GM19023 (cell line): ENCODE results near the gene ANKRD33.

ENCODE experiments used
- ATAC-seq: cut with Tn5 transposase; IDR thresholded peaks from one replicate; pipeline ENCODE4 v1.9.1; 2021; ENCODE audit warnings: mild to moderate bottlenecking, moderate library complexity; ENCODE audit not compliant: unreplicated experiment

Gene ANKRD33

GRCh38 chr12:51900323-51900889 is 12.5 kb downstream of the ANKRD33 start:
- no peak for ATAC-seq

GRCh38 chr12:51901121-51901817 is 13.4 kb downstream of the ANKRD33 start:
- no peak for ATAC-seq

- ATAC-seq, result no peak
Observed at GRCh38 chr12:51901881-51902280, 14.0 kb downstream of the ANKRD33 start.

GRCh38 chr12:51904951-51905470 is 17.1 kb downstream of the ANKRD33 start:
- ATAC-seq, result no peak

GRCh38 chr12:51905471-51906429 is 17.8 kb downstream of the ANKRD33 start:
- ATAC-seq, result no peak

- no peak for ATAC-seq
Observed at GRCh38 chr12:51906430-51907082, 18.7 kb downstream of the ANKRD33 start.

GRCh38 chr12:51907083-51907855 is 19.4 kb downstream of the ANKRD33 start, which contains the start of gene ACVRL1:
ACVRL1 (plus strand) TSS chr12:51907504; CDS start chr12:51912475, 4,971 bp downstream.
- ATAC-seq, result no peak

GRCh38 chr12:51907856-51908425 is 20.0 kb downstream of the ANKRD33 start:
- ATAC-seq, result no peak

- no peak for ATAC-seq
Observed at GRCh38 chr12:51908876-51909592, 21.1 kb downstream of the ANKRD33 start.

GRCh38 chr12:51910168-51910567 is 22.3 kb downstream of the ANKRD33 start:
- ATAC-seq, result no peak

- no peak for ATAC-seq
Observed at GRCh38 chr12:51910691-51911090, 22.8 kb downstream of the ANKRD33 start.

- no peak for ATAC-seq
Observed at GRCh38 chr12:51911307-51911706, 23.4 kb downstream of the ANKRD33 start.

GRCh38 chr12:51911788-51912711 is 24.1 kb downstream of the ANKRD33 start:
- ATAC-seq, result no peak

GRCh38 chr12:51913071-51914033 is 25.4 kb downstream of the ANKRD33 start:
- no peak for ATAC-seq

GRCh38 chr12:51914034-51914923 is 26.4 kb downstream of the ANKRD33 start:
- ATAC-seq, result no peak
